ENCODE results near the gene DAAM2. TPM values are rescaled to one million over a fixed set of nuclear protein-coding genes. Genes with fewer than 3 reads are reported as not detected.

The DAAM2 gene
- total RNA-seq = 0.24 TPM in 1 of 2 replicates, not detected in the other

GRCh38 chr6:39791850-39792539 is at the start of gene DAAM2:
Gene DAAM2 (plus strand): TSS chr6:39792376. CDS start chr6:39856303, 63,927 bp downstream.

GRCh38 chr6:39934131-39934757 is 142.1 kb downstream of the DAAM2 start, which contains the start of gene MOCS1:
Gene MOCS1 (minus strand): TSS chr6:39934462. CDS start chr6:39934417, 45 bp downstream.

Other genes starting within 250 kb of the DAAM2 start
- 0.21 TPM in 1 of 2 replicates, not detected in the other for gene KIF6, start 67.0 kb upstream of the DAAM2 start, total RNA-seq
- 2.3 and 5.8 TPM in 2 replicates for gene MOCS1, start 142.1 kb downstream of the DAAM2 start, total RNA-seq

Data from tracheal epithelial cell (primary cell).